Spleen (tissue), 11 donors: ENCODE measurements around the gene HSPBP1. TPM values are rescaled to one million over a fixed set of nuclear protein-coding genes. Genes with fewer than 3 reads are reported as not detected.

Source experiments
- DNase-seq: peaks from one replicate; pipeline ENCODE4 v3.0.0-alpha.2; 2020
- H3K27ac ChIP-seq, 8 donors: fragments of 200-600 bp; sonication (generic) in 7 of 8; 1 replicate in 4 of 8; 2 replicates in 4 of 8; pipeline versions ENCODE4 v1.5.0 to v1.8.0; 2016 to 2021; ENCODE audit warnings: inconsistent platforms in 4 of 8, mild to moderate bottlenecking in 4 of 8, moderate library complexity in 1 of 8
- H3K27me3 ChIP-seq, 7 donors: fragments of 200-600 bp; sonication (generic) in 6 of 7; replicated peaks in 1 of 7; 1 replicate in 4 of 7; 2 replicates in 3 of 7; pipeline versions ENCODE4 v1.5.0 to v1.8.0; 2016 to 2021; ENCODE audit warnings: inconsistent platforms in 3 of 7, mild to moderate bottlenecking in 1 of 7
- H3K36me3 ChIP-seq, 6 donors: fragments of 200-600 bp; sonication (generic) in 5 of 6; 1 replicate in 4 of 6; 2 replicates in 2 of 6; pipeline versions ENCODE4 v1.5.0 to v1.8.0; 2016 to 2021; ENCODE audit warnings: inconsistent platforms in 2 of 6
- H3K4me1 ChIP-seq, 6 donors: fragments of 200-600 bp; sonication (generic) in 5 of 6; 1 replicate in 3 of 6; 2 replicates in 3 of 6; pipeline versions ENCODE4 v1.5.0 to v1.8.0; 2016 to 2021; ENCODE audit warnings: inconsistent platforms in 3 of 6
- H3K4me3 ChIP-seq, 8 donors: fragments of 200-600 bp; sonication (generic) in 7 of 8; 1 replicate in 4 of 8; 2 replicates in 4 of 8; pipeline versions ENCODE4 v1.5.0 to v1.8.0; 2016 to 2021; ENCODE audit warnings: inconsistent platforms in 4 of 8, mild to moderate bottlenecking in 4 of 8, moderate library complexity in 2 of 8
- H3K9me3 ChIP-seq, 8 donors: fragments of 200-600 bp; sonication (generic) in 7 of 8; 1 replicate in 4 of 8; 2 replicates in 4 of 8; pipeline versions ENCODE4 v1.5.0 to v1.8.0; 2016 to 2021; ENCODE audit warnings: inconsistent platforms in 4 of 8
- POLR2A ChIP-seq, 3 donors: fragments of 450-650 bp; IDR thresholded peaks; one replicate each; pipeline ENCODE4 v1.5.1; 2017; ENCODE audit warnings: antibody characterized with exemption in 3 of 3, mild to moderate bottlenecking in 1 of 3
- POLR2AphosphoS5 ChIP-seq, 3 donors: sonication (generic); formaldehyde crosslinking; IDR thresholded peaks; one replicate each; pipeline ENCODE4 v1.5.1; 2017; ENCODE audit warnings: antibody characterized with exemption in 3 of 3
- WGBS, 5 donors: extraction: QIAGEN DNeasy Blood & Tissue Kit in 3 of 5; methylation state at CpG; one replicate each; pipeline versions ENCODE4 v1.1.5 to v1.1.7; 2013 to 2018; 5-methylcytosine and 5-hydroxymethylcytosine counted together
- intact Hi-C: fragments of 100-400 bp; cut with DNase I; formaldehyde crosslinking; loops from one replicate; pipeline ENCODE4 v1.15.0; 2023; ENCODE audit warnings: low total_unique reads
- polyA plus RNA-seq, 3 donors: library from polyadenylated mRNA; stranded (reverse); fragments of 200-250 nt; gene quantifications; one replicate each; pipeline ENCODE4 v1.2.1, GENCODE V29; 2013
- total RNA-seq, 7 donors: library from RNA; depleted of rRNA in 3 of 7; stranded (reverse); fragments of >200 nt in 3 of 7; fragmentation: NEBNext Ultra II Directional in 4 of 7; extraction: Animal tissue kit (Norgen Biotek cat#: 25700) in 4 of 7; gene quantifications; one replicate each; pipeline versions ENCODE4 v1.1.0 to v1.2.1, GENCODE V29; 2016 to 2021
- TF ChIP-seq, protein P1 (sequence below), 11 experiments: fragments of 200-600 bp in 7 of 11; fragments of 450-650 bp in 4 of 11; sonication (generic) in 4 of 11; IDR thresholded peaks in 8 of 11; conservative IDR thresholded peaks in 3 of 11; 1 replicate in 7 of 11; 2 replicates in 4 of 11; pipeline versions ENCODE4 v1.4.0 to v1.8.0; 2016 to 2021; ENCODE audit warnings: antibody characterized with exemption in 11 of 11, inconsistent platforms in 4 of 11, mild to moderate bottlenecking in 1 of 11
- donor health status: healthy with polysubstance abuse.
- donor health status: DM: no; HTN: no; CAD: no; lungs with moderate emphysema.
- donor health status: DM: no; HTN: no; CAD: no.
- donor health status: Bipolar disorder and iron deficiency.
- donor health status: healthy.
- donor health status: DM: no; HTN: no; CAD: no.
- donor health status: DM: yes; HTN: yes; CAD: no.

HSPBP1 gene
- total and polyA plus RNA-seq, 10 donors = 14.2 to 27.0 (median 18.4) TPM

- Histone ChIP-seq H3K36me3 (peaks cover 23 to 100% (median 99%) of the 10 kb centered on the region in 6 donors), H3K27ac (no peak overlapping the region), H3K4me1 (peaks cover 0 to 1% (median 0%) of the 10 kb centered on the region in 6 donors), H3K4me3 (no peak overlapping the region), H3K9me3 (no peaks in the 10 kb centered on the region), H3K27me3 (no peaks in the 10 kb centered on the region)
- WGBS, 5 donors = 90 to 95% (median 93%) methylated on average over 29 to 37 of the region's 37 CpGs
- peak in 1 of 3 donors; percentile 54 for TF ChIP-seq POLR2AphosphoS5 (IDR thresholded peaks at IDR 0.05)
- TF ChIP-seq, protein P1, sequence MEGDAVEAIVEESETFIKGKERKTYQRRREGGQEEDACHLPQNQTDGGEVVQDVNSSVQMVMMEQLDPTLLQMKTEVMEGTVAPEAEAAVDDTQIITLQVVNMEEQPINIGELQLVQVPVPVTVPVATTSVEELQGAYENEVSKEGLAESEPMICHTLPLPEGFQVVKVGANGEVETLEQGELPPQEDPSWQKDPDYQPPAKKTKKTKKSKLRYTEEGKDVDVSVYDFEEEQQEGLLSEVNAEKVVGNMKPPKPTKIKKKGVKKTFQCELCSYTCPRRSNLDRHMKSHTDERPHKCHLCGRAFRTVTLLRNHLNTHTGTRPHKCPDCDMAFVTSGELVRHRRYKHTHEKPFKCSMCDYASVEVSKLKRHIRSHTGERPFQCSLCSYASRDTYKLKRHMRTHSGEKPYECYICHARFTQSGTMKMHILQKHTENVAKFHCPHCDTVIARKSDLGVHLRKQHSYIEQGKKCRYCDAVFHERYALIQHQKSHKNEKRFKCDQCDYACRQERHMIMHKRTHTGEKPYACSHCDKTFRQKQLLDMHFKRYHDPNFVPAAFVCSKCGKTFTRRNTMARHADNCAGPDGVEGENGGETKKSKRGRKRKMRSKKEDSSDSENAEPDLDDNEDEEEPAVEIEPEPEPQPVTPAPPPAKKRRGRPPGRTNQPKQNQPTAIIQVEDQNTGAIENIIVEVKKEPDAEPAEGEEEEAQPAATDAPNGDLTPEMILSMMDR (IDR thresholded peaks at IDR 0.05 in 8 of 11, conservative IDR thresholded peaks at IDR 0.05 in 3 of 11) = no peak
- no peak for TF ChIP-seq POLR2A (IDR thresholded peaks at IDR 0.05)
- peak; percentile 63 for DNase-seq
- intact Hi-C loops = no loop called here
Measured at GRCh38 chr19:55241143-55241934, 38.6 kb downstream of the HSPBP1 start.

DNA sequence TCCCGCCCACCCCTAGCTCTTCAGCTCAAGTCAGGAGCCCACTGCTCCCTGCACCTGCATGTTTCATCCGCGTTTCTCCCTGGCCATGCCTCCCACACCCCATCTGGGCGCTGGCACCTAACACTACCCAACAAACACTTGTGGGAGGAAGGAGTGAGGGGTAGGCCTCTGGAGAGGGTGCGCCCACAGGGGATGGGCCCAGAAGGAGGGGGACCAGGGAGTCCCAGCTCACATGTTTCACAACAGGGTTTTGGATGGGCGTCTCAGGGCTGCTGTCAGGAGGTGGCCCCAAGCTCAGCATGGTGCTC, 39.2 kb downstream of the HSPBP1 start:
- Histone ChIP-seq H3K4me1 (no peaks in the 10 kb centered on the region), H3K9me3 (no peaks in the 10 kb centered on the region), H3K27me3 (no peaks in the 10 kb centered on the region), H3K27ac (no peak overlapping the region), H3K4me3 (no peak overlapping the region), H3K36me3 (peaks cover 23 to 100% (median 99%) of the 10 kb centered on the region in 6 donors)
- 93 to 95% (median 95%) methylated on average over 6 of the region's 6 CpGs for WGBS, 5 donors
- DNase-seq = peak; percentile 30
- TF ChIP-seq POLR2AphosphoS5 (IDR thresholded peaks at IDR 0.05) (no peak), POLR2A (IDR thresholded peaks at IDR 0.05) (no peak)
- TF ChIP-seq, protein P1 (IDR thresholded peaks at IDR 0.05 in 8 of 11, conservative IDR thresholded peaks at IDR 0.05 in 3 of 11) = no peak
- intact Hi-C loops = no loop called here

DNA sequence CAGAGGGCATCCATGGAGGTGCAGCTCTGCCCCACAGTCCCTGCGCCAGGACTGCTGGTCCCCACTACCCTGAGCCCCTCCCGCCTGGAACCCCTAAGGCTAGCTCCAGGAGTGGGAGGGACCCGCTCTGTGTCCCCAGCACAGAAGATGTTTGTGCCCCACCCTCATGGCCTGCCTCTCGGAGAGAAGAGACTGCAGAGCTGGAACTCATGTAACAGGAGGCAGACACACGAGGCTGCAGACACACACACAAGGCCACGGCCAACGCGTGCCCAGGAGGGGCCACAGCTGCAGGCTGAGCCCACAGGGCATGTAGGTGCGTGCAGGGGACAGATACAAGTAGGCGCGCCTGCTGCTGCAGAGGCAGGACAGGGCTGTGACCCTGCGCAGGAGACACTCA, 40.9 kb downstream of the HSPBP1 start:
- no peaks in the 10 kb centered on the region for H3K27me3 ChIP-seq
- no peaks in the 10 kb centered on the region for H3K4me1 ChIP-seq
- TF ChIP-seq, protein P1 (IDR thresholded peaks at IDR 0.05 in 8 of 11, conservative IDR thresholded peaks at IDR 0.05 in 3 of 11) = no peak
- peak in 1 of 3 donors; percentile 67 for TF ChIP-seq POLR2AphosphoS5 (IDR thresholded peaks at IDR 0.05)
- intact Hi-C loops = no loop called here
- no peak overlapping the region for H3K27ac ChIP-seq
- DNase-seq = peak; percentile 46
- no peaks in the 10 kb centered on the region for H3K9me3 ChIP-seq
- H3K4me3 ChIP-seq = no peak overlapping the region
- H3K36me3 ChIP-seq = peaks cover 23 to 100% (median 93%) of the 10 kb centered on the region in 6 donors
- WGBS, 5 donors = 93 to 97% (median 96%) methylated on average over 8 to 12 of the region's 12 CpGs

- Histone ChIP-seq H3K9me3 (no peaks in the 10 kb centered on the region), H3K4me1 (no peaks in the 10 kb centered on the region), H3K27ac (no peak overlapping the region), H3K27me3 (no peaks in the 10 kb centered on the region), H3K36me3 (peaks cover 23 to 100% (median 93%) of the 10 kb centered on the region in 6 donors), H3K4me3 (no peak overlapping the region)
- WGBS, 5 donors = 91 to 98% (median 97%) methylated on average over 8 of the region's 8 CpGs
- intact Hi-C loops = no loop called here
- peak; percentile 32 for DNase-seq
- TF ChIP-seq, protein P1 (IDR thresholded peaks at IDR 0.05 in 8 of 11, conservative IDR thresholded peaks at IDR 0.05 in 3 of 11) = no peak
- peak in 1 of 3 donors; percentile 14 for TF ChIP-seq POLR2AphosphoS5 (IDR thresholded peaks at IDR 0.05)
Measured at GRCh38 chr19:55238030-55238429, 41.9 kb downstream of the HSPBP1 start.
